BLaER1 (cell line): ENCODE results near the gene ENO2.

ENCODE experiments used
- H3K27ac ChIP-seq: shearing (Covaris generic); formaldehyde crosslinking; 2 replicates; pipeline ENCODE4 v1.8.1; 2022
- H3K27me3 ChIP-seq: shearing (Covaris generic); formaldehyde crosslinking; 2 replicates; pipeline ENCODE4 v1.8.1; 2022
- H3K36me3 ChIP-seq: shearing (Covaris generic); formaldehyde crosslinking; 2 replicates; pipeline ENCODE4 v1.8.1; 2022
- H3K4me1 ChIP-seq: shearing (Covaris generic); formaldehyde crosslinking; 2 replicates; pipeline ENCODE4 v1.8.1; 2022
- H3K4me2 ChIP-seq: shearing (Covaris generic); formaldehyde crosslinking; 2 replicates; pipeline ENCODE4 v1.8.1; 2022
- H3K4me3 ChIP-seq: shearing (Covaris generic); formaldehyde crosslinking; 2 replicates; pipeline ENCODE4 v1.8.1; 2022
- H3K9ac ChIP-seq: shearing (Covaris generic); formaldehyde crosslinking; 2 replicates; pipeline ENCODE4 v1.8.1; 2022
- H3K9me3 ChIP-seq: shearing (Covaris generic); formaldehyde crosslinking; 2 replicates; pipeline ENCODE4 v1.8.1; 2022
- H4K20me1 ChIP-seq: shearing (Covaris generic); formaldehyde crosslinking; 2 replicates; pipeline ENCODE4 v1.8.1; 2022
- Cebpa-rat ChIP-seq: shearing (Covaris generic); IDR thresholded peaks from 2 replicates; pipeline ENCODE4 v1.8.1; 2022

The ENO2 gene

DNA sequence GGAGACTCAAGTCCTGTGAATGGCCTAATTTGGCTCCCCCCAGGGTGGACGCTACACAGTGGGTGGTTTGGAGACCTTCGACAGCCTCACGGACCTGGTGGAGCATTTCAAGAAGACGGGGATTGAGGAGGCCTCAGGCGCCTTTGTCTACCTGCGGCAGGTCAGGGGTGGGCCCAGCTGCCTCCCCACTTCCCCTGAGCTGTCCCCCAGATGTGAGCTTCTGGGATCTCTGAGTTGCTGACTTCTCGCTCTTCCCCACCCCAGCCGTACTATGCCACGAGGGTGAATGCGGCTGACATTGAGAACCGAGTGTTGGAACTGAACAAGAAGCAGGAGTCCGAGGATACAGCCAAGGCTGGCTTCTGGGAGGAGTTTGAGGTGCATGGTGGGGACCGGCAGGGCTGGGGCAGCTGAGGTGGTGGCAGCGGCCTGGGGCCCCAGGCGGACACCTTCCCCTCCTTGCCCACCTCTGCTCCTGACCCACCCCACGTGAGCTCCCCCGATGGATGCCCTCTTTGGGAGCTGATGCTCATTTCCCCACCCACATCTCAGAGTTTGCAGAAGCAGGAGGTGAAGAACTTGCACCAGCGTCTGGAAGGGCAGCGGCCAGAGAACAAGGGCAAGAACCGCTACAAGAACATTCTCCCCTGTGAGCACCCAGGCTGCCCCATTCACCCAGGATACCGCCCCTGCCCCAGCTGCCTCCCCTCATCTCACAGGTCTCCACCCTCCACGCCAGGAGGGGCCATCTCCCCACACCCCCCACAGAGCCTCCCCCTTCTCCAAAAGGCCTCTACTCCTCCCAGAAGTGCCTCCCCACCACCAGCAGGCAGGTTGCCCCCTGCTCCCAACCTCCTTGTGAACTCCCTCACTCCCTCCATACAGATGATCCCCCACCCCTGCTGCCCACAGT, 41.0 kb downstream of the ENO2 start:
- Histone ChIP-seq H4K20me1 (no peaks in the 10 kb centered on the region), H3K4me2 (peak overlapping the region; percentile 91), H3K4me1 (peaks cover 83% of the 10 kb centered on the region)

GRCh38 chr12:6956021-6956727, 41.8 kb downstream of the ENO2 start:
- Histone ChIP-seq H3K4me3 (peak overlapping the region; percentile 91), H3K27me3 (no peaks in the 10 kb centered on the region), H3K4me2 (peak overlapping the region; percentile 91), H3K9ac (peak overlapping the region; percentile 93), H3K4me1 (peaks cover 84% of the 10 kb centered on the region), H3K27ac (peak overlapping the region; percentile 91), H3K9me3 (no peaks in the 10 kb centered on the region), H4K20me1 (no peaks in the 10 kb centered on the region), H3K36me3 (peaks cover 54% of the 10 kb centered on the region)
- TF ChIP-seq Cebpa-rat, result no peak

More for the DNA sequence above, 41.0 kb downstream of the ENO2 start:
- Histone ChIP-seq H3K27ac (peak overlapping the region; percentile 91), H3K36me3 (peaks cover 46% of the 10 kb centered on the region), H3K4me3 (peak overlapping the region; percentile 91), H3K9me3 (no peaks in the 10 kb centered on the region), H3K27me3 (no peaks in the 10 kb centered on the region), H3K9ac (peak overlapping the region; percentile 93)
- TF ChIP-seq Cebpa-rat, result no peak

GRCh38 chr12:6957151-6957701, 42.8 kb downstream of the ENO2 start:
- H3K9me3 ChIP-seq, result no peaks in the 10 kb centered on the region
- peak overlapping the region; percentile 91 for H3K27ac ChIP-seq
- H3K36me3 ChIP-seq, result peaks cover 57% of the 10 kb centered on the region
- H3K9ac ChIP-seq, result peak overlapping the region; percentile 93
- 0 out of 2 replicates have a peak overlapping the region, but pooled peaks have one; percentile 91 for H3K4me3 ChIP-seq
- H4K20me1 ChIP-seq, result no peaks in the 10 kb centered on the region
- H3K4me2 ChIP-seq, result peak overlapping the region; percentile 91
- no peak for TF ChIP-seq Cebpa-rat
- peaks cover 95% of the 10 kb centered on the region for H3K4me1 ChIP-seq
- no peaks in the 10 kb centered on the region for H3K27me3 ChIP-seq

DNA sequence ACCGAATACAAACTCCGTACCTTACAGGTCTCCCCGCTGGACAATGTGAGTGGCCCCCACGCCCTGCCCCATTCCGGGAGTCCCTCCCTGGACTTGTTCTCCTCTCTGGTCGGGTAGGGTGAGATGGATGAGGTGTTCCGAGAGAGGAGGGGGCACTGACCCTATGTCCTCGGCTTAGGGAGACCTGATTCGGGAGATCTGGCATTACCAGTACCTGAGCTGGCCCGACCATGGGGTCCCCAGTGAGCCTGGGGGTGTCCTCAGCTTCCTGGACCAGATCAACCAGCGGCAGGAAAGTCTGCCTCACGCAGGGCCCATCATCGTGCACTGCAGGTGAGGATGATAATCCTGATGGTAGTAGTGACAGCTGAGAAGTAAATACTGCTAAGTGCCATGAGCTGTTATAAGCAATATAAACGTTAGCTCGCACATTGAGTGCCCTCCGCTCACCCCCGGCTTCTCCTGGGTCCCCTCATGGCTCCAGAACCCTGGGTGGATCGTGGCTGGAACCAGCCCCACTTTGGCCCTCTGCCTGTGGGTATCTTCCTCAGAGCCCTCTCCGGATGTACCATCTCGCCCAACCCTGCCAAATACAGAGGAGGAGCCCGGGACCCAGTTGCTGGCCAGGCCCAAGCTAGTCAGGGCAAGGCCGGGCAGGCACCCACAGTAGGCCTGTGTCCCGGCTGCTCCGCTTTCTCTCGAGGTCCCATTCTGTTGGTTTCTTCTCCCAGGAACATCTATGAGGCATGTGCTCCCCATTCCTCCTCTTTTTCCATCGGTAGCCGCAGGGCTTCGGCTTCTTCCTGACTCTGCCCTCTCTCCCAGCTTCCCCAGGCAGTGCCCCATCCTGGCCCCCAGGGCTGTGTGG, 43.6 kb downstream of the ENO2 start:
- no peak for TF ChIP-seq Cebpa-rat
- no peaks in the 10 kb centered on the region for H3K27me3 ChIP-seq
- H3K4me2 ChIP-seq, result peak overlapping the region; percentile 91
- no peaks in the 10 kb centered on the region for H4K20me1 ChIP-seq
- H3K9ac ChIP-seq, result peak overlapping the region; percentile 93
- H3K27ac ChIP-seq, result peak overlapping the region; percentile 91
- H3K4me3 ChIP-seq, result peak overlapping the region; percentile 58
- no peaks in the 10 kb centered on the region for H3K9me3 ChIP-seq
- peaks cover 57% of the 10 kb centered on the region for H3K36me3 ChIP-seq
- H3K4me1 ChIP-seq, result peaks cover 95% of the 10 kb centered on the region

- no peak for TF ChIP-seq Cebpa-rat
- Histone ChIP-seq H3K36me3 (peaks cover 57% of the 10 kb centered on the region), H3K27me3 (no peaks in the 10 kb centered on the region), H3K9ac (peak overlapping the region; percentile 93), H3K4me2 (peak overlapping the region; percentile 91), H3K4me1 (peaks cover 95% of the 10 kb centered on the region), H3K27ac (peak overlapping the region; percentile 91), H3K4me3 (peak overlapping the region; percentile 58), H4K20me1 (no peaks in the 10 kb centered on the region), H3K9me3 (no peaks in the 10 kb centered on the region)
These were observed 44.3 kb downstream of the ENO2 start for GRCh38 chr12:6958609-6959057.

- H3K4me2 ChIP-seq, result peak overlapping the region; percentile 91
These were observed 44.9 kb downstream of the ENO2 start for GRCh38 chr12:6959058-6959804.

GRCh38 chr12:6959805-6960592, 45.6 kb downstream of the ENO2 start:
- peak overlapping the region; percentile 58 for H3K4me3 ChIP-seq
- peaks cover 97% of the 10 kb centered on the region for H3K4me1 ChIP-seq
- TF ChIP-seq Cebpa-rat, result no peak
- H3K36me3 ChIP-seq, result peaks cover 61% of the 10 kb centered on the region
- H3K27me3 ChIP-seq, result no peaks in the 10 kb centered on the region
- H3K27ac ChIP-seq, result peak overlapping the region; percentile 91
- H3K4me2 ChIP-seq, result peak overlapping the region; percentile 91
- peak overlapping the region; percentile 93 for H3K9ac ChIP-seq
- no peaks in the 10 kb centered on the region for H3K9me3 ChIP-seq
- H4K20me1 ChIP-seq, result no peaks in the 10 kb centered on the region

More at GRCh38 chr12:6959058-6959804, 44.9 kb downstream of the ENO2 start:
- no peak for TF ChIP-seq Cebpa-rat
- H4K20me1 ChIP-seq, result no peaks in the 10 kb centered on the region
- H3K27ac ChIP-seq, result peak overlapping the region; percentile 91
- H3K36me3 ChIP-seq, result peaks cover 60% of the 10 kb centered on the region
- peak overlapping the region; percentile 93 for H3K9ac ChIP-seq
- no peaks in the 10 kb centered on the region for H3K27me3 ChIP-seq
- H3K4me3 ChIP-seq, result peak overlapping the region; percentile 58
- H3K4me1 ChIP-seq, result peaks cover 97% of the 10 kb centered on the region
- H3K9me3 ChIP-seq, result no peaks in the 10 kb centered on the region
